ENCODE data around the gene FAM13A. TPM values are rescaled to one million over a fixed set of nuclear protein-coding genes. Genes with fewer than 3 reads are reported as not detected.

The FAM13A gene
- total and polyA plus RNA-seq, 2 of the 4 experiments (the other 2 are of a cell fraction), result 13.1 to 22.0 TPM

- H3K79me1 ChIP-seq (ENCODE audit: low read depth in 1 of 2, low read length in 2 of 2), result peaks cover 21 to 23% of the 10 kb centered on the region in 2 experiments
- H4K20me1 ChIP-seq (ENCODE audit: insufficient read depth, low read length), result no peaks in the 10 kb centered on the region
- H3K4ac ChIP-seq (ENCODE audit: low read depth, low read length), result no peak overlapping the region
- 0 out of 2 replicates have a peak, but pooled peaks cover 1% of the 10 kb centered on the region for H3K36me3 ChIP-seq (ENCODE audit: control insufficient read depth, insufficient read depth, low read length)
- no peaks in the 10 kb centered on the region for H3K27me3 ChIP-seq (ENCODE audit: control insufficient read depth, insufficient read depth, low read length)
- H2BK5ac ChIP-seq (ENCODE audit: low read depth, low read length, poor library complexity, severe bottlenecking), result no peak overlapping the region
- no peaks in the 10 kb centered on the region for H3K4me1 ChIP-seq (ENCODE audit: control insufficient read depth, insufficient read depth, low read length)
- no peak overlapping the region for H2AK9ac ChIP-seq (replicated peaks; ENCODE audit: low read depth, low read length, poor library complexity)
- H2AFZ ChIP-seq (replicated peaks; ENCODE audit: low read length, poor library complexity), result no peak overlapping the region
- intact Hi-C loops (cut with micrococcal nuclease), result no loop called here
- H3K18ac ChIP-seq (ENCODE audit: low read depth, low read length), result no peak overlapping the region
- no peak overlapping the region for H3K9ac ChIP-seq (ENCODE audit: low read depth, low read length)
- CTCF ChIA-PET, result interaction anchor here (1.0 kb wide), 1 partner anchor 212 kb away, joined by 3 read pairs; no protein-coding TSS in a partner anchor
- H4K5ac ChIP-seq (ENCODE audit: low read depth, low read length), result no peak overlapping the region
- H3K23ac ChIP-seq (ENCODE audit: low read depth, low read length), result no peak overlapping the region
- H4K91ac ChIP-seq (ENCODE audit: insufficient read depth, low read depth, low read length), result no peak overlapping the region
- H2BK120ac ChIP-seq (ENCODE audit: low read depth, low read length), result no peak overlapping the region
- H3K9me1 ChIP-seq (ENCODE audit: insufficient read depth, low read length), result no peaks in the 10 kb centered on the region
- WGBS, 2 experiments (ENCODE audit: extremely low coverage in 2 of 2, insufficient read length in 1 of 2), result no CpG with 5 or more reads among the region's 1 CpG
- H3K56ac ChIP-seq (ENCODE audit: extremely low read depth, insufficient read depth, low read length), result no peak overlapping the region
- POLR2A ChIA-PET (ENCODE audit: unreplicated experiment), result no interaction called here
- H3K4me3 ChIP-seq (ENCODE audit: insufficient read depth, low read depth, low read length), result no peak overlapping the region
- H3K14ac ChIP-seq (replicated peaks; ENCODE audit: low read depth, low read length), result no peak overlapping the region
- ATAC-seq (ENCODE audit: low read depth) (no peak), DNase-seq (no peak)
- H2BK20ac ChIP-seq (ENCODE audit: low read depth, low read length), result no peak overlapping the region
- TF ChIP-seq, protein P1, sequence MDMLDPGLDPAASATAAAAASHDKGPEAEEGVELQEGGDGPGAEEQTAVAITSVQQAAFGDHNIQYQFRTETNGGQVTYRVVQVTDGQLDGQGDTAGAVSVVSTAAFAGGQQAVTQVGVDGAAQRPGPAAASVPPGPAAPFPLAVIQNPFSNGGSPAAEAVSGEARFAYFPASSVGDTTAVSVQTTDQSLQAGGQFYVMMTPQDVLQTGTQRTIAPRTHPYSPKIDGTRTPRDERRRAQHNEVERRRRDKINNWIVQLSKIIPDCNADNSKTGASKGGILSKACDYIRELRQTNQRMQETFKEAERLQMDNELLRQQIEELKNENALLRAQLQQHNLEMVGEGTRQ (IDR thresholded peaks at IDR 0.05; ENCODE audit: low read depth, low read length), result no peak
- TF ChIP-seq, protein P2, sequence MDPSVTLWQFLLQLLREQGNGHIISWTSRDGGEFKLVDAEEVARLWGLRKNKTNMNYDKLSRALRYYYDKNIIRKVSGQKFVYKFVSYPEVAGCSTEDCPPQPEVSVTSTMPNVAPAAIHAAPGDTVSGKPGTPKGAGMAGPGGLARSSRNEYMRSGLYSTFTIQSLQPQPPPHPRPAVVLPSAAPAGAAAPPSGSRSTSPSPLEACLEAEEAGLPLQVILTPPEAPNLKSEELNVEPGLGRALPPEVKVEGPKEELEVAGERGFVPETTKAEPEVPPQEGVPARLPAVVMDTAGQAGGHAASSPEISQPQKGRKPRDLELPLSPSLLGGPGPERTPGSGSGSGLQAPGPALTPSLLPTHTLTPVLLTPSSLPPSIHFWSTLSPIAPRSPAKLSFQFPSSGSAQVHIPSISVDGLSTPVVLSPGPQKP (IDR thresholded peaks at IDR 0.05; ENCODE audit: borderline replicate concordance, low read depth, low read length), result no peak
- TF ChIP-seq MAFK (IDR thresholded peaks at IDR 0.05; ENCODE audit: low read depth, low read length) (no peak), POLR2A (IDR thresholded peaks at IDR 0.05; ENCODE audit: low read depth, low read length) (no peak), CTCF (conservative IDR thresholded peaks at IDR 0.05; ENCODE audit: low read depth, low read length) (no peak), NFE2L2 (IDR thresholded peaks at IDR 0.05; ENCODE audit: low read depth, low read length) (no peak), MXI1 (IDR thresholded peaks at IDR 0.05; ENCODE audit: borderline replicate concordance, low read depth, low read length) (no peak), RFX5 (IDR thresholded peaks at IDR 0.05; ENCODE audit: low read depth, low read length) (no peak)
- no peak overlapping the region for H3K4me2 ChIP-seq (ENCODE audit: low read depth, low read length)
- H3K9me3 ChIP-seq (ENCODE audit: control insufficient read depth, insufficient read depth, low read length), result no peaks in the 10 kb centered on the region
- no peak overlapping the region for H4K8ac ChIP-seq (ENCODE audit: low read depth in 2 of 2, low read length in 2 of 2)
- H3K27ac ChIP-seq (ENCODE audit: insufficient read depth, low read length), result no peak overlapping the region
- no peak overlapping the region for H2BK15ac ChIP-seq (ENCODE audit: low read depth, low read length)
- dilution Hi-C loops (cut with HindIII; ENCODE audit: low sequenced_read_pairs, unreplicated experiment), result no loop called here
- no TSS peak for BruUV-seq (replicated peaks)
- H2AK5ac ChIP-seq (ENCODE audit: low read depth, low read length), result no peak overlapping the region
- in situ Hi-C loops (cut with MboI; ENCODE audit: low sequenced_read_pairs), result loop anchor here (25.0 kb wide), 1 partner anchor 275 kb away; no protein-coding TSS in a partner anchor
Observed at GRCh38 chr4:88811904-88812303, 245.1 kb downstream of the FAM13A start.

Data from IMR-90 (cell line).